GM19438 (cell line): Measurements from ENCODE around the gene TAF11L11.
"Not testable (repeated sequence)": the region's sequence is repeated elsewhere in the genome, so short reads cannot be mapped to it uniquely, and the experiment has no call there.

Experiments used
- ATAC-seq: cut with Tn5 transposase; IDR thresholded peaks from one replicate; pipeline ENCODE4 v1.9.1; 2021; ENCODE audit warnings: low read depth; ENCODE audit not compliant: unreplicated experiment

TAF11L11 gene

DNA sequence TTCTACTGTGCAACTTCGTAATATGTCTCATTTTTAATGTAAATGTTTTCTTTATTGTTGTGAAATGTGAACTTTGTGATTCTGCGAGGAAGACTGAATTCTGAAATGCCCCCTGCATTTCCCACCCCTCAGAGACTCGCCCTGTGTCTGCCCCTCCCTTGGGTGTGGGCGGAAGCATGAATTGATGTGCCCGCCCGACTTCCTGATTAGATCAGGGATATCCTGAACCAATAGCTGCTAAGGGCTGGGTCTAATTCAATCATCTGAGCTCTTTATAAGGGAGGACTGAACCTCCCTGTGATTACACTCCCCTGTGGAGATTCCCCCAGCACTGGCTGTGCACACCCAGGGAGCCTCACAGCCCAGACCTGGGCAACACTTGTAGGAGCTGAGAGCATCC, at the start of gene TAF11L11:
Gene TAF11L11, plus strand, starts transcription at position 304 of the 400 bp plus-strand sequence.
- ATAC-seq, result not testable (repeated sequence)

DNA sequence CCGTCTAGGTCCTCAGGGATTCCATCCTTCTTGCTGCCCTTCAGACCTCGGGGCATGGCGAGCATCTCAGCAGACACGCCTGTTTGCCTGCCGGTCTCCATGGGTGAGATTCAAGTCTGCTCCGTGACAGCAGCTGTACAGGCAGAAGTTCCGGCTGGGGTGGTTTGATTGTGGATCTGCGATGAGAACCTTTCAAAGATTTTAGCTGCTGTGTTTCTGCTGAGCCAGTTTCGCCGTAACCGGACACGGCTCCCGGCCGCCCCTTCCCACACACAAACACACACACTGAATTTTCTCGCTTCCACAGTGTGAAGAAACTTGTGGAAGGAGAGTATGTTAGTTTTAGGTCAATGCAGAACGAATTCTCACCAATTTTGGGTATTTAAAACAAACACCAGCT, 18.3 kb upstream of the TAF11L11 start, which contains the start of gene TAF11L7:
Gene TAF11L7, minus strand, starts transcription at position 101 of the 400 bp plus-strand sequence.
- not testable (repeated sequence) for ATAC-seq

DNA sequence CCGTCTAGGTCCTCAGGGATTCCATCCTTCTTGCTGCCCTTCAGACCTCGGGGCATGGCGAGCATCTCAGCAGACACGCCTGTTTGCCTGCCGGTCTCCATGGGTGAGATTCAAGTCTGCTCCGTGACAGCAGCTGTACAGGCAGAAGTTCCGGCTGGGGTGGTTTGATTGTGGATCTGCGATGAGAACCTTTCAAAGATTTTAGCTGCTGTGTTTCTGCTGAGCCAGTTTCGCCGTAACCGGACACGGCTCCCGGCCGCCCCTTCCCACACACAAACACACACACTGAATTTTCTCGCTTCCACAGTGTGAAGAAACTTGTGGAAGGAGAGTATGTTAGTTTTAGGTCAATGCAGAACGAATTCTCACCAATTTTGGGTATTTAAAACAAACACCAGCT, 13.1 kb upstream of the TAF11L11 start, which contains the start of gene TAF11L8:
Gene TAF11L8, minus strand, starts transcription at position 101 of the 400 bp plus-strand sequence.
- not testable (repeated sequence) for ATAC-seq

DNA sequence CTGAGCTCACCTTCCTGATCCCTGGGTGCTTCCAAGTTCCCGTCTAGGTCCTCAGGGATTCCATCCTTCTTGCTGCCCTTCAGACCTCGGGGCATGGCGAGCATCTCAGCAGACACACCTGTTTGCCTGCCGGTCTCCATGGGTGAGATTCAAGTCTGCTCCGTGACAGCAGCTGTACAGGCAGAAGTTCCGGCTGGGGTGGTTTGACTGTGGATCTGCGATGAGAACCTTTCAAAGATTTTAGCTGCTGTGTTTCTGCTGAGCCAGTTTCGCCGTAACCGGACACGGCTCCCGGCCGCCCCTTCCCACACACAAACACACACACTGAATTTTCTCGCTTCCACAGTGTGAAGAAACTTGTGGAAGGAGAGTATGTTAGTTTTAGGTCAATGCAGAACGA, 9.7 kb upstream of the TAF11L11 start, which contains the start of gene TAF11L9:
Gene TAF11L9, minus strand, starts transcription at position 140 of the 400 bp plus-strand sequence.
- not testable (repeated sequence) for ATAC-seq

DNA sequence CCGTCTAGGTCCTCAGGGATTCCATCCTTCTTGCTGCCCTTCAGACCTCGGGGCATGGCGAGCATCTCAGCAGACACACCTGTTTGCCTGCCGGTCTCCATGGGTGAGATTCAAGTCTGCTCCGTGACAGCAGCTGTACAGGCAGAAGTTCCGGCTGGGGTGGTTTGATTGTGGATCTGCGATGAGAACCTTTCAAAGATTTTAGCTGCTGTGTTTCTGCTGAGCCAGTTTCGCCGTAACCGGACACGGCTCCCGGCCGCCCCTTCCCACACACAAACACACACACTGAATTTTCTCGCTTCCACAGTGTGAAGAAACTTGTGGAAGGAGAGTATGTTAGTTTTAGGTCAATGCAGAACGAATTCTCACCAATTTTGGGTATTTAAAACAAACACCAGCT, 6.3 kb upstream of the TAF11L11 start, which contains the start of gene TAF11L10:
Gene TAF11L10, minus strand, starts transcription at position 101 of the 400 bp plus-strand sequence.
- ATAC-seq, result not testable (repeated sequence)

DNA sequence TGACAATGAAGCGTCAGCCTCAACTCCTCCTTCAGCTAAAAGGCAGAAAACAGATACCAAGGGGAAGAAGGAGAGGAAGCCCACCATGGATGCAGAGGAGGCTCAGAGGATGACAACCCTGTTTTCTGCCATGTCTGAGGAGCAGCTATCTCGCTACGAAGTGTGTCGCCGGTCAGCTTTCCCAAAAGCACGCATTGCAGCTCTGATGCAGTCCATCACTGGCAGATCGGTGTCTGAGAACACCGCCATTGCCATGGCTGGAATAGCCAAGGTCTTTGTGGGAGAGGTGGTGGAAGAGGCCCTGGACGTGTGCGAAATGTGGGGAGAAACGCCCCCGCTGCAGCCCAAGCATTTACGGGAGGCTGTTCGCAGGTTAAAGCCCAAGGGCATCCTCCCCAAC, 968 bp downstream of the TAF11L11 start:
- ATAC-seq, result no peak

DNA sequence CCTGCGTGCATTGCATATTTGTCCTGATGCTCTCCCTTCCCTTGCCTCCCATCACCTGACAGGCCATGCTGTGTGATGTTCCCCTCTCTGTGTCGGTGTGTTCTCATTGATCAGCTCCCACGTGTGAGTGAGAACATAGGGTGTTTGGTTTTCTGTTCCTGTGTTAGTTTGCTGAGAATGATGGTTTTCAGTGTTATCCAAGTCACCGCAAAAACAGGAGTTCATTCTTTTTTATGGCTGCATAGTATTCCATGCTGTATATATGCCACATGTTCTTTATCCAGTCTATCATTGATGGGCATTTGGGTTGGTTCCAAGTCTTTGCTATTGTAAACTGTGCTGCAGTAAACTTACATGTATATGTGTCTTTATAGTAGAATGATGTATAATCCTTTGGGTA, 3.5 kb downstream of the TAF11L11 start:
- ATAC-seq, result not testable (repeated sequence)

DNA sequence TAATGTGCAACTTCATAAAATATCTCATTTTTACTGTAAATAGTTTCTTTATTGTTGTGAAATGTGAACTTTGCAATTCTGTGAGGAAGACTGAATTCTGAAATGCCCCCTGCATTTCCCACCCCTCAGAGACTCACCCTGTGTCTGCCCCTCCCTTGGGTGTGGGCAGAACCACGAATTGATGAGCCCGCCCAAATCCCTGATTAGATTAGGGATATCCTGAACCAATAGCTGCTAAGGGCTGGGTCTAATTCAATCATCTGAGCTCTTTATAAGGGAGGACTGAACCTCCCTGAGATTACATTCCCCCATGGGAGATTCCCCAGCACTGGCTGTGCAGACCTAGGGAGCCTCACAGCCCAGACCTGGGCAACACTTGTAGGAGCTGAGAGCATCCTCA, 6.1 kb downstream of the TAF11L11 start, which contains the start of gene TAF11L12:
Gene TAF11L12, plus strand, starts transcription at position 301 of the 400 bp plus-strand sequence.
- not testable (repeated sequence) for ATAC-seq

DNA sequence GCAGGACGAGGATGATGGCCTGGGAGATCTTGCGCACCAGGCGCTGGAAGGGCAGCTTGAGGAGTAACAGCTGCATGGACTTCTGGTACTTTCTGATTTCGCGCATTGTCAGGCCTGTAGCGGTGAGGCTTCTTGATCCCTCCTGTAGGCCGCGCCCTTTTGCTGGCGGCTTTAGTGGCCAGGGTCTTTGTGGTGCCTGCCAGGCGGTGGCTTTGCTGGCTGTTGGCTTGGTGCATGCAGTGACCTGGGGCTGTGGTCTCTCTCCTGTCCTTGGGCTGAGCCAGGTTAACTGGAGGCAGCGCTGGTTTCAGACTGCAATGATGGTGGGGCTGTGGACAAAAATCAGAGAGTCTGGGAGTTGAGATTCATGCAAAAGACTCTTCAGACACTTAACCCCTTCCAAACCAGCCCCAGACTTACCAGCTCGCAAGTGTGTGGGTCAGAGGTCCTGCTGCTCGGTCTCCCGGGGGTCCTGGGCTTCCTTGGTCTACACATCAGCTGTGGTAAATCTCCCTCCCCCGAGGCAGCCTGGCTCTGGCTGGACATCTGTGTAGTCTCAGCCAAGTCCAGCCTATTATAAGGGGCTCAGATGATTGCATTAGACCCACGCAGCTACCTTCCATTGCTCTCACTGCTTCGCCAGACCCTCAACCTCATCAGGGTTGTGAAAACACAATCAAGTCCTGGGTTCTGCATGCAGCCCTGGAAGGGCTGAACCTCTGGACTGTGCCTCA, 11.1 kb downstream of the TAF11L11 start:
- no peak for ATAC-seq

DNA sequence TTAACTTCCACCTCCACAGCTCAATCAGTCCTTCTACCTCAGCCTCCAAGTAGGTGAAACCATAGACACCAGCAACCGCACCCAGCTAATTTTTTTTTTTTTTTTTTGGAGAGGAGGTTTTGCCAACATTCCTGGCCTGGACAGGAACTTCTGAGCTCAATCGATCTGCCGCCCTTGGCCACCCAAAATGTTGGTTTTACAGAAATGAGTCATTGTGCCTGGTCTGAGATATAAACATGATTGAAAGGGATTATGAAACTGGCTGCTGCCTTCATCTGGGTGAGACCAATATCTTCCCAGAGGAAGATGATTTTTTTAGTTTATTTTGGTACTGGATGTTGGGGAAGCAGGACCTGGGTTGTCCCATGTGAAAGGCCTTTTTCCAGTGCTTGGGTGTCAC, 15.4 kb downstream of the TAF11L11 start:
- no peak for ATAC-seq

DNA sequence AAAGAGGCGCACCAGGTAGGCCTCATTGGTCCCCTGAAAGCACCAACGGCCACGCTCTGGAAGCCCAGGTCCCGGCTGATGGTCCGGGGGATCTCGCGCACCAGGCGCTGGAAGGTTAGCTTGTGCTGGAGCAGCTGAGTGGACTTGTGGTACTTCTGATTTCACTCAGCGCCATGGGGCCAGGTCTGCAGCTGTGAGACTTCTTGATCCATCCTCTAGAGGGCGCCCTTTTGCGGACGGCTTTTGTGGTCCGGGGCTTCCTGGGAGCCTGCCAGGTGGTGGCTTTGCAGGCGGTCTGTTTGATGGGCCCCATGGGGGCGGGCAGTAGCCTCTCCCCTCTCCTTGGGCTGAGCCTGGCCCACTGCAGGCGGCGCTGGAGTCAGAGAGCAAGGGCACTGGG, 16.6 kb downstream of the TAF11L11 start:
- no peak for ATAC-seq

DNA sequence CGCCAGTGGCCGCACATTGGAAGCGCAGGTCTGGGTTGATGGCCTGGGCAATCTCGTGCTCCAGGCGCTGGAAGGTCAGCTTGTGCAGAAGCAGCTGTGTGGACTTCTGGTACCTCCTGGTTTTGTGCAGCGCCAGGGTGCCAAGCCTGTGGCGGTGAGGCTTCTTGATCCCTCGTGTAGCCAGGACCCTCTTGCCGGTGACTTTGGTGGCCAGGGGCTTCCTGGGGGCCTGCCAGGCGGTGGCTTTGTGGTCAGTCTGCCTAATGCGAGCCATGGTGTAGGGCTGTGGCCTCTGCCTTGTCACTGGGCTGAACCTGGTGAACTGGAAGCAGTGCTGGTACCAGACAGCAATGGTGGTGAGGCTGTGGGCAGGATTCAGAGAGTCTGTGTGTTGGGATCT, 21.7 kb downstream of the TAF11L11 start:
- ATAC-seq, result no peak

DNA sequence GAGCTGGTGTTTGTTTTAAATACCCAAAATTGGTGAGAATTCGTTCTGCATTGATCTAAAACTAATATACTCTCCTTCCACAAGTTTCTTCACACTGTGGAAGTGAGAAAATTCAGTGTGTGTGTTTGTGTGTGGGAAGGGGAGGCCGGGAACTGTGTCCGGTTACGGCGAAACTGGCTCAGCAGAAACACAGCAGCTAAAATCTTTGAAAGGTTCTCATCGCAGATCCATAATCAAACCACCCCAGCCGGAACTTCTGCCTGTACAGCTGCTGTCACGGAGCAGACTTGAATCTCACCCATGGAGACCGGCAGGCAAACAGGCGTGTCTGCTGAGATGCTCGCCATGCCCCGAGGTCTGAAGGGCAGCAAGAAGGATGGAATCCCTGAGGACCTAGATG, 27.8 kb downstream of the TAF11L11 start, which contains the start of gene TAF11L13:
Gene TAF11L13, plus strand, starts transcription at position 301 of the 400 bp plus-strand sequence.
- ATAC-seq, result not testable (repeated sequence)

DNA sequence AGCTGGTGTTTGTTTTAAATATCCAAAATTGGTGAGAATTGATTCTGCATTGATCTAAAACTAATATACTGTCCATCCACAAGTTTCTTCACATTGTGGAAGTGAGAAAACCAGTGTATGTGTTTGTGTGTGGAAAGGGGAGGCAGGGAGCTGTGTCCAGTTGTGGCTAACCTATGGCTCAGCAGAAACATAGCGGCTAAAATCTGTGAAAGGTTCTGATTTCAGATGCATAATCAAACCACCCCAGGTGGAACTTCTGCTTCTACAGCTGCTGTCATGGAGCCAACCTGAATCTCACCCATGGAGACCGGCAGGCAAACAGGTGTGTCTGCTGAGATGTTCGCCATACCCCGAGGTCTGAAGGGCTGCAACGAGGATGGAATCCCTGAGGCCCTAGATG, 30.2 kb downstream of the TAF11L11 start, which contains the start of gene TAF11L14:
Gene TAF11L14, plus strand, starts transcription at position 301 of the 400 bp plus-strand sequence.
- ATAC-seq, result no peak

DNA sequence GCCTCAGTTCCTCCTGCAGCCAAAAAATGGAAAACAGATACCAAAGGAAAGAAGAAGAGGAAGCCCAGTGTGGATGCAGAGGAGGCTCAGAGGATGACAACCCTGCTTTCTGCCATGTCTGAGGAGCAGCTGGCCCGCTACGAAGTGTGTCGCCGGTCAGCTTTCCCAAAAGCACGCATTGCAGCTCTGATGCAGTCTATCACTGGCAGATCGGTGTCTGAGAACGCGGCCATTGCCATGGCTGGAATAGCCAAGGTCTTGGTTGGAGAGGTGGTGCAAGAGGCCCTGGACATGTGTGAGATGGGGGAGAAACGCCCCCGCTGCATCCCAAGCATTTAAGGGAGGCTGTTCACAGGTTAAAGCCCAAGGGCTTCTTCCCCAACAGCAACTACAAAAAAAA, 45.2 kb downstream of the TAF11L11 start:
- not testable (repeated sequence) for ATAC-seq

DNA sequence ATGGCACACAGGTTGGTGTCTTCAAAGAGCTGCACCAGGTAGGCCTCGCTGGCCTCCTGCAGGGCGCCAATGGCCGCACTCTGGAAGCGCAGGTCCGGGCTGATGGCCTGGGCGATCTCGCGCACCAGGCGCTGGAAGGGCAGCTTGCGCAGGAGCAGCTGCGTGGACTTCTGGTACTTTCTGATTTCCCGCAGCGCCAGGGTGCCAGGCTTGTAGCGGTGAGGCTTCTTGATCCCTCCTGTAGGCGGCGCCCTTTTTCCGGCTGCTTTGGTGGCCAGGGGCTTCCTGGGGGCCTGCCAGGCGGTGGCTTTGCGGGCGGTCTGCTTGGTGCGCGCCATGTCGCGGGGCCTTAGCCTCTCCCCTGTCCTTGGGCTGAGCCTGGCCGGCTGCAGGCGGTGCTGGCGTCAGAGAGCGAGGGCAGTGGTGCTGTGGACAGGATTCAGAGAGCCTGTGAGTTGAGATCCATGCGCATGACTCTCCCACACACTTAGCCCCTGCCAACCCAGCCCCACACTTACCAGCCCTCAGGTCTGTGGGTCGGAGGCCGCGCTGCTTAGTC, 51.3 kb downstream of the TAF11L11 start:
- ATAC-seq, result not testable (repeated sequence)
